Esophagus muscularis mucosa (tissue), 4 donors: ENCODE measurements around the gene ABHD12. TPM values are rescaled to one million over a fixed set of nuclear protein-coding genes. Genes with fewer than 3 reads are reported as not detected.
"Not testable (repeated sequence)": the region's sequence is repeated elsewhere in the genome, so short reads cannot be mapped to it uniquely, and the experiment has no call there.

Source experiments
- DNase-seq: peaks from one replicate; pipeline ENCODE4 v3.0.0-alpha.2; 2017; ENCODE audit errors: extremely low spot score
- H3K27ac ChIP-seq, 4 donors: fragments of 200-600 bp; sonication (generic); replicated peaks in 1 of 4; 1 replicate in 3 of 4; 2 replicates in 1 of 4; pipeline ENCODE4 v1.5.1; 2016 to 2019; ENCODE audit warnings: mild to moderate bottlenecking in 1 of 4
- H3K27me3 ChIP-seq, 4 donors: fragments of 200-600 bp; sonication (generic); one replicate each; pipeline versions ENCODE4 v1.5.1 to v1.6.0; 2016 to 2019
- H3K36me3 ChIP-seq, 4 donors: fragments of 200-600 bp; sonication (generic); one replicate each; pipeline ENCODE4 v1.5.1; 2016 to 2019
- H3K4me1 ChIP-seq, 4 donors: fragments of 200-600 bp; sonication (generic); one replicate each; pipeline ENCODE4 v1.5.1; 2016 to 2019
- H3K4me3 ChIP-seq, 4 donors: fragments of 200-600 bp; sonication (generic); 1 replicate in 2 of 4; 2 replicates in 2 of 4; pipeline ENCODE4 v1.5.1; 2016 to 2019; ENCODE audit warnings: mild to moderate bottlenecking in 4 of 4, moderate library complexity in 1 of 4
- H3K9me3 ChIP-seq, 4 donors: fragments of 200-600 bp; sonication (generic); 1 replicate in 3 of 4; 2 replicates in 1 of 4; pipeline ENCODE4 v1.5.1; 2016 to 2019
- CTCF ChIP-seq, 3 experiments: fragments of 200-600 bp in 2 of 3; fragments of 450-650 bp in 1 of 3; sonication (generic) in 2 of 3; IDR thresholded peaks; one replicate each; pipeline ENCODE4 v1.5.1; 2017 to 2019; ENCODE audit warnings: antibody characterized with exemption in 3 of 3, mild to moderate bottlenecking in 2 of 3, moderate library complexity in 1 of 3
- EP300 ChIP-seq: sonication (generic); formaldehyde crosslinking; IDR thresholded peaks from one replicate; pipeline ENCODE4 v1.6.1; 2017; ENCODE audit warnings: antibody characterized with exemption
- POLR2A ChIP-seq: fragments of 450-650 bp; IDR thresholded peaks from one replicate; pipeline ENCODE4 v1.6.1; 2017; ENCODE audit warnings: antibody characterized with exemption, moderate library complexity, mild to moderate bottlenecking, low read depth
- POLR2AphosphoS5 ChIP-seq, 2 donors: sonication (generic); formaldehyde crosslinking; IDR thresholded peaks; one replicate each; pipeline ENCODE4 v1.6.1; 2017; ENCODE audit warnings: antibody characterized with exemption in 2 of 2
- WGBS: methylation state at CpG from one replicate; pipeline ENCODE4 v1.1.5; 2018; 5-methylcytosine and 5-hydroxymethylcytosine counted together
- intact Hi-C: fragments of 100-400 bp; cut with DNase I; formaldehyde crosslinking; loops from one replicate; pipeline ENCODE4 v1.15.1; 2023
- total RNA-seq, 4 donors: library from RNA; depleted of rRNA; stranded (reverse); fragments of >200 nt; gene quantifications; one replicate each; pipeline versions ENCODE4 v1.1.0 to v1.2.1, GENCODE V29; 2016

ABHD12 gene
- total RNA-seq, 4 donors from 2014 or later: 27.0 to 41.6 (median 35.4) TPM

GRCh38 chr20:25314497-25315417 is 75.9 kb downstream of the ABHD12 start:
- 97% methylated on average over 17 of the region's 17 CpGs for WGBS

GRCh38 chr20:25313593-25313992 is 77.0 kb downstream of the ABHD12 start:
- Histone ChIP-seq H3K4me3 (no peak overlapping the region), H3K9me3 (no peaks in the 10 kb centered on the region), H3K4me1 (peaks cover 23 to 42% (median 32%) of the 10 kb centered on the region in 4 donors), H3K27ac (no peak overlapping the region), H3K27me3 (no peaks in the 10 kb centered on the region), H3K36me3 (peaks cover 4 to 37% (median 10%) of the 10 kb centered on the region in 4 donors)
- intact Hi-C loops: loop anchor here (5.0 kb wide), 1 partner anchor 84 kb away; no protein-coding TSS in a partner anchor
- WGBS: 92% methylated on average over 2 of the region's 2 CpGs
- TF ChIP-seq POLR2AphosphoS5 (IDR thresholded peaks at IDR 0.05) (no peak), CTCF (IDR thresholded peaks at IDR 0.05) (no peak), POLR2A (no peak), EP300 (no peak)
- DNase-seq: no peak

More at GRCh38 chr20:25314497-25315417, 75.9 kb downstream of the ABHD12 start:
- no peak overlapping the region for H3K27ac ChIP-seq
- H3K36me3 ChIP-seq: peaks cover 4 to 30% (median 11%) of the 10 kb centered on the region in 4 donors
- no peaks in the 10 kb centered on the region for H3K9me3 ChIP-seq
- H3K4me3 ChIP-seq: no peak overlapping the region
- intact Hi-C loops: loop anchor here (5.0 kb wide), 1 partner anchor 83 kb away; no protein-coding TSS in a partner anchor
- TF ChIP-seq POLR2A: no peak
- no peak for TF ChIP-seq CTCF (IDR thresholded peaks at IDR 0.05)
- no peak for TF ChIP-seq POLR2AphosphoS5 (IDR thresholded peaks at IDR 0.05)
- TF ChIP-seq EP300: no peak
- peaks cover 25 to 38% (median 31%) of the 10 kb centered on the region in 4 donors for H3K4me1 ChIP-seq
- no peak for DNase-seq
- H3K27me3 ChIP-seq: no peaks in the 10 kb centered on the region

- not testable (repeated sequence) for H3K27ac ChIP-seq, H3K9me3 ChIP-seq, DNase-seq, H3K4me3 ChIP-seq, H3K27me3 ChIP-seq
- Histone ChIP-seq H3K4me1 (peaks cover 23 to 42% (median 31%) of the 10 kb centered on the region in 4 donors), H3K36me3 (peaks cover 4 to 46% (median 16%) of the 10 kb centered on the region in 4 donors)
- intact Hi-C loops: loop anchor here (5.0 kb wide), 1 partner anchor 85 kb away; no protein-coding TSS in a partner anchor
- WGBS: 96% methylated on average over 15 of the region's 33 CpGs
Observed at GRCh38 chr20:25312716-25313115, 77.9 kb downstream of the ABHD12 start.

GRCh38 chr20:25310921-25311728 is 79.5 kb downstream of the ABHD12 start:
- intact Hi-C loops: loop anchor here (5.0 kb wide), 1 partner anchor 86 kb away; no protein-coding TSS in a partner anchor
- H3K9me3 ChIP-seq: no peaks in the 10 kb centered on the region
- H3K36me3 ChIP-seq: peaks cover 4 to 42% (median 18%) of the 10 kb centered on the region in 4 donors
- H3K4me3 ChIP-seq: peak overlapping the region in 3 of 4 donors; percentile 20 to 41 (median 36)
- H3K4me1 ChIP-seq: peaks cover 23 to 38% (median 29%) of the 10 kb centered on the region in 4 donors
- no peaks in the 10 kb centered on the region for H3K27me3 ChIP-seq
- DNase-seq: no peak
- peak overlapping the region; percentile 67 to 79 (median 71) for H3K27ac ChIP-seq
- WGBS: 62% methylated on average over 5 of the region's 6 CpGs
- TF ChIP-seq POLR2AphosphoS5 (IDR thresholded peaks at IDR 0.05): no peak
- no peak for TF ChIP-seq EP300
- no peak for TF ChIP-seq POLR2A

GRCh38 chr20:25310268-25310920 is 80.2 kb downstream of the ABHD12 start:
- 22% methylated on average over 6 of the region's 6 CpGs for WGBS
- no peak for DNase-seq
- Histone ChIP-seq H3K4me3 (peak overlapping the region in 3 of 4 donors; percentile 20 to 41 (median 36)), H3K27ac (peak overlapping the region; percentile 67 to 79 (median 71)), H3K36me3 (peaks cover 4 to 39% (median 18%) of the 10 kb centered on the region in 4 donors), H3K27me3 (no peaks in the 10 kb centered on the region), H3K4me1 (peaks cover 23 to 34% (median 29%) of the 10 kb centered on the region in 4 donors), H3K9me3 (no peaks in the 10 kb centered on the region)
- TF ChIP-seq CTCF (IDR thresholded peaks at IDR 0.05) (peak; percentile 34 to 54 (median 51)), POLR2AphosphoS5 (IDR thresholded peaks at IDR 0.05) (peak; percentile 29 to 55), EP300 (no peak), POLR2A (no peak)
- intact Hi-C loops: loop anchor here (5.0 kb wide), 1 partner anchor 87 kb away; no protein-coding TSS in a partner anchor
